Measurements from ENCODE around the gene CCNYL1.

- TF ChIP-seq YY1 (IDR thresholded peaks at IDR 0.05; ENCODE audit: insufficient read depth, insufficient read length) (no peak), ZNF274 (IDR thresholded peaks at IDR 0.05; ENCODE audit: low read depth, low read length) (no peak)
Observed at GRCh38 chr2:207733597-207734240, 22.3 kb downstream of the CCNYL1 start.

Measured in NT2/D1 (cell line).